Keratinocyte (primary cell): ENCODE results near the gene FAM3B. TPM values are rescaled to one million over a fixed set of nuclear protein-coding genes. Genes with fewer than 3 reads are reported as not detected.

ENCODE experiments used
- DNase-seq: peaks from one replicate; pipeline ENCODE4 v3.0.0-alpha.2; 2011; ENCODE audit warnings: low read depth, missing footprints, low spot score
- FAIRE-seq: peaks from 2 replicates; lab custom pipeline; 2011; peaks lifted over from hg19 to GRCh38; lab: Jason Lieb, UNC
- H2AFZ ChIP-seq: 2 replicates; pipeline ENCODE4 v1.6.0; 2012; ENCODE audit warnings: low read length, control low read depth, inconsistent platforms; ENCODE audit not compliant: control insufficient read depth
- H3K27ac ChIP-seq: 2 replicates; pipeline ENCODE4 v1.5.1; 2011; ENCODE audit warnings: low read length; ENCODE audit not compliant: control insufficient read depth, insufficient read depth
- H3K27me3 ChIP-seq: 3 replicates; pipeline ENCODE4 v1.6.0; 2011; ENCODE audit warnings: low read length; ENCODE audit not compliant: control insufficient read depth, insufficient read depth; ENCODE audit errors: extremely low read depth
- H3K36me3 ChIP-seq, 2 experiments: 2 replicates in 1 of 2; 3 replicates in 1 of 2; pipeline ENCODE4 v1.5.1; 2011; ENCODE audit warnings: low read length in 2 of 2, mild to moderate bottlenecking in 1 of 2; ENCODE audit not compliant: control insufficient read depth in 2 of 2, insufficient read depth in 2 of 2; ENCODE audit errors: extremely low read depth in 1 of 2
- H3K4me1 ChIP-seq: 3 replicates; pipeline ENCODE4 v1.5.1; 2011; ENCODE audit warnings: low read length; ENCODE audit not compliant: control insufficient read depth, insufficient read depth; ENCODE audit errors: extremely low read depth
- H3K4me2 ChIP-seq: 3 replicates; pipeline ENCODE4 v1.6.0; 2011; ENCODE audit warnings: low read depth, low read length; ENCODE audit not compliant: control insufficient read depth, insufficient read depth; ENCODE audit errors: extremely low read depth
- H3K4me3 ChIP-seq, 3 experiments: fragments of 200-600 bp in 1 of 3; sonication (generic) in 1 of 3; 2 replicates in 2 of 3; 3 replicates in 1 of 3; pipeline ENCODE4 v1.5.1; 2011 to 2016; ENCODE audit warnings: low read length in 3 of 3, mild to moderate bottlenecking in 3 of 3, control low read depth in 2 of 3, inconsistent platforms in 1 of 3, low read depth in 1 of 3, mixed read lengths in 1 of 3, mixed run types in 1 of 3, moderate library complexity in 1 of 3; ENCODE audit not compliant: control insufficient read depth in 2 of 3, insufficient read depth in 2 of 3; ENCODE audit errors: extremely low read depth in 1 of 3
- H3K79me2 ChIP-seq: 2 replicates; pipeline ENCODE4 v1.6.0; 2012; ENCODE audit warnings: low read length; ENCODE audit not compliant: control insufficient read depth, insufficient read depth
- H3K9ac ChIP-seq: 3 replicates; pipeline ENCODE4 v1.6.0; 2011; ENCODE audit warnings: low read length; ENCODE audit not compliant: control insufficient read depth, insufficient read depth; ENCODE audit errors: extremely low read depth
- H3K9me1 ChIP-seq: 3 replicates; pipeline ENCODE4 v1.6.0; 2011; ENCODE audit warnings: low read length; ENCODE audit not compliant: control insufficient read depth, insufficient read depth; ENCODE audit errors: extremely low read depth
- H3K9me3 ChIP-seq: 2 replicates; pipeline ENCODE4 v1.5.1; 2012; ENCODE audit warnings: low read depth, low read length; ENCODE audit not compliant: control insufficient read depth
- H4K20me1 ChIP-seq: 3 replicates; pipeline ENCODE4 v1.6.0; 2011; ENCODE audit warnings: low read length; ENCODE audit not compliant: control insufficient read depth, insufficient read depth; ENCODE audit errors: extremely low read depth
- EZH2 ChIP-seq: IDR thresholded peaks from one replicate; pipeline ENCODE4 v1.6.1; 2012; ENCODE audit warnings: inconsistent platforms, mild to moderate bottlenecking, low read length, moderate library complexity
- dilution Hi-C: fragments of 300-500 bp; cut with MboI; formaldehyde crosslinking; loops from one replicate; pipeline ENCODE4 v1.7.0; 2020; ENCODE audit warnings: low sequenced_read_pairs; ENCODE audit not compliant: extremely low pct_ligation_motif_present
- polyA plus RNA-seq, 5 experiments: library from polyadenylated mRNA; depleted of rRNA in 3 of 5; stranded (reverse) in 3 of 5; stranded (forward) in 1 of 5; unstranded in 1 of 5; fragments of >200 nt; gene quantifications; 1 replicate in 1 of 5; 2 replicates in 3 of 5; 3 replicates in 1 of 5; pipeline versions ENCODE4 v1.2.1 to v1.2.3, GENCODE V29; 2011 to 2012; ENCODE audit warnings: missing spikeins in 2 of 5, low read depth in 1 of 5, low replicate concordance in 1 of 5
- TF ChIP-seq, protein P1 (sequence below), 3 experiments: IDR thresholded peaks in 1 of 3; conservative IDR thresholded peaks in 1 of 3; optimal IDR thresholded peaks in 1 of 3; 2 replicates in 2 of 3; 3 replicates in 1 of 3; pipeline versions ENCODE3 to v1.5.1; 2011; ENCODE audit warnings: low read length in 3 of 3, mild to moderate bottlenecking in 3 of 3, moderate library complexity in 2 of 3, control low read depth in 1 of 3, inconsistent platforms in 1 of 3; ENCODE audit not compliant: insufficient read depth in 2 of 3; ENCODE audit errors: extremely low read depth in 1 of 3

FAM3B gene
- polyA plus RNA-seq, 1 donor (not counting 4 experiments of a cell fraction or from before 2014, with no cell fraction given), result not detected

GRCh38 chr21:41387042-41387819 is 70.6 kb downstream of the FAM3B start:
- no peak for FAIRE-seq
- TF ChIP-seq EZH2, result no peak
- TF ChIP-seq, protein P1, sequence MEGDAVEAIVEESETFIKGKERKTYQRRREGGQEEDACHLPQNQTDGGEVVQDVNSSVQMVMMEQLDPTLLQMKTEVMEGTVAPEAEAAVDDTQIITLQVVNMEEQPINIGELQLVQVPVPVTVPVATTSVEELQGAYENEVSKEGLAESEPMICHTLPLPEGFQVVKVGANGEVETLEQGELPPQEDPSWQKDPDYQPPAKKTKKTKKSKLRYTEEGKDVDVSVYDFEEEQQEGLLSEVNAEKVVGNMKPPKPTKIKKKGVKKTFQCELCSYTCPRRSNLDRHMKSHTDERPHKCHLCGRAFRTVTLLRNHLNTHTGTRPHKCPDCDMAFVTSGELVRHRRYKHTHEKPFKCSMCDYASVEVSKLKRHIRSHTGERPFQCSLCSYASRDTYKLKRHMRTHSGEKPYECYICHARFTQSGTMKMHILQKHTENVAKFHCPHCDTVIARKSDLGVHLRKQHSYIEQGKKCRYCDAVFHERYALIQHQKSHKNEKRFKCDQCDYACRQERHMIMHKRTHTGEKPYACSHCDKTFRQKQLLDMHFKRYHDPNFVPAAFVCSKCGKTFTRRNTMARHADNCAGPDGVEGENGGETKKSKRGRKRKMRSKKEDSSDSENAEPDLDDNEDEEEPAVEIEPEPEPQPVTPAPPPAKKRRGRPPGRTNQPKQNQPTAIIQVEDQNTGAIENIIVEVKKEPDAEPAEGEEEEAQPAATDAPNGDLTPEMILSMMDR (optimal IDR thresholded peaks at IDR 0.05 in 1 of 3, IDR thresholded peaks at IDR 0.05 in 1 of 3, conservative IDR thresholded peaks at IDR 0.05 in 1 of 3; ENCODE audit: extremely low read depth in 1 of 3, insufficient read depth in 2 of 3, low read length in 3 of 3), result no peak
- Histone ChIP-seq H3K27me3 (peaks cover 4% of the 10 kb centered on the region), H3K9me3 (no peaks in the 10 kb centered on the region), H3K4me1 (no peaks in the 10 kb centered on the region), H3K9me1 (no peaks in the 10 kb centered on the region), H2AFZ (no peak overlapping the region), H4K20me1 (no peaks in the 10 kb centered on the region), H3K4me2 (no peak overlapping the region), H3K79me2 (no peaks in the 10 kb centered on the region), H3K27ac (no peak overlapping the region), H3K9ac (no peak overlapping the region), H3K4me3 (no peak overlapping the region), H3K36me3 (no peaks in the 10 kb centered on the region)
- dilution Hi-C loops, result no loop called here
- DNase-seq, result no peak

DNA sequence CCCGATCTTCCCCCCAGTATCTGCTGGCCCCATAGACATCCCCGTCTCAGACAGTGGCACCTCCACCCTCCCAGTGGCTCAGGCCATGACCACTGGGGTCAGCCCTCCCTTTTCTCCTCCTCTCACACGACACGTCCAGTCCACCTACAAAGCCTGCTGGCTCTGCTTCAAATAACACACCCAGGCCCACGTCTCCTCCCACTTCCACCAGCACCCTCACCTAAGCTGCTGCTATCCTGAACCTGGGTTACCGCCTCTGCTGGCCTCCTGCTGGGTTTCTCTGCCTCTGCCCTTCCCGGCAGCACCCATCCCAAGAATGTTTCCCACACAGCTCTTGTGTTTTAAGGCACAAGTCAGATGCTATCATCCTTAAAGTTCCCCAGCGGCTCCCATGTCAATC is 71.2 kb downstream of the FAM3B start:
- TF ChIP-seq, protein P1 (optimal IDR thresholded peaks at IDR 0.05 in 1 of 3, IDR thresholded peaks at IDR 0.05 in 1 of 3, conservative IDR thresholded peaks at IDR 0.05 in 1 of 3; ENCODE audit: extremely low read depth in 1 of 3, insufficient read depth in 2 of 3, low read length in 3 of 3), result no peak
- no peak for TF ChIP-seq EZH2
- H4K20me1 ChIP-seq, result no peaks in the 10 kb centered on the region
- DNase-seq (no peak), FAIRE-seq (no peak)
- H3K9ac ChIP-seq, result no peak overlapping the region
- no peak overlapping the region for H2AFZ ChIP-seq
- no peak overlapping the region for H3K4me2 ChIP-seq
- H3K27me3 ChIP-seq, result peaks cover 4% of the 10 kb centered on the region
- H3K36me3 ChIP-seq, result no peaks in the 10 kb centered on the region
- H3K27ac ChIP-seq, result no peak overlapping the region
- no peaks in the 10 kb centered on the region for H3K9me1 ChIP-seq
- no peaks in the 10 kb centered on the region for H3K9me3 ChIP-seq
- H3K4me1 ChIP-seq, result no peaks in the 10 kb centered on the region
- no peak overlapping the region for H3K4me3 ChIP-seq
- dilution Hi-C loops, result no loop called here
- H3K79me2 ChIP-seq, result no peaks in the 10 kb centered on the region
